C4-2B (cell line): Measurements from ENCODE around the gene F13A1.

ENCODE experiments used
- CTCF ChIP-seq: fragments of 450-650 bp; conservative IDR thresholded peaks from 2 replicates; pipeline ENCODE4 v1.5.1; 2017; ENCODE audit warnings: mild to moderate bottlenecking
- ZFX ChIP-seq: fragments of 450-650 bp; IDR thresholded peaks from 2 replicates; pipeline ENCODE4 v1.6.1; 2017

- TF ChIP-seq CTCF: no peak
- TF ChIP-seq ZFX: no peak
These were observed at the start of gene F13A1 for GRCh38 chr6:6319952-6320811.
